Measurements from ENCODE around the gene SLC7A5.

Gene SLC7A5

DNA sequence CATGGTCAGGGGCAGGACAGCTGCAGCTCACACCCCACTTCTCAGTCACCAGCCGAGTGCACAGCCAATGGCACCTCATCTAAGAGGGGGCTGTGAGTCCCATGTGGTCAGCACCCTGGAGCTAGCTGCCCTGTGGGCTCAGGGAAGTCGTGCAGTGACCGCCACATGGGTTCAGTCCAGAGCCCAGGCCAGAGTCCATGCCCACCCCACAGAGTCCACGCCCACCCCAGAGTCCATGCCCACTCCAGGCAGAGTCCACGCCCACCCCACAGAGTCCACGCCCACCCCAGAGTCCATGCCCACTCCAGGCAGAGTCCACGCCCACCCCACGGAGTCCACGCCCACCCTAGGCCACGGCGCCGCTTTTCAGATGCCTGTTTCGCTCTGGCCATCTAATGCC is 24.1 kb downstream of the SLC7A5 start:
- DNase-seq = no peak

DNA sequence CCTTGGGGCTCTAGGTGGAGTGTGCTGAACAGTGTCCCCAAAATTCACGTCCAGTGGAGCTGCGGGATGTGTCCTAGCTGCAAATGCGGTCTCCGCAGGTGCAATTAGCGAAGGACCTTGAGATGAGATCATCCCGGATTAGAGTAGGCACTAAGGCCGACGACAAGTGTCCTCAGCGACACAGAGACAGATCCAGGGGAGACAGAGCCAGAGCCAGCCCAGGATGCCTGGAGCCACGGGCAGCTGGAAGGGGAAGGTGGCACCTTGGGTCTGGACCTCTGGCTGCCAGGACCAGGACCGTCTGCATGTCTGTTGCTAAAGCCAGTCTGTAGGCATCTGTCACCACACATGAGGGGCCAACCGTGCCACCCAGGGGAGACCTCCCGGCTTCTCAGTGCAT is 24.5 kb downstream of the SLC7A5 start:
- DNase-seq = no peak

DNA sequence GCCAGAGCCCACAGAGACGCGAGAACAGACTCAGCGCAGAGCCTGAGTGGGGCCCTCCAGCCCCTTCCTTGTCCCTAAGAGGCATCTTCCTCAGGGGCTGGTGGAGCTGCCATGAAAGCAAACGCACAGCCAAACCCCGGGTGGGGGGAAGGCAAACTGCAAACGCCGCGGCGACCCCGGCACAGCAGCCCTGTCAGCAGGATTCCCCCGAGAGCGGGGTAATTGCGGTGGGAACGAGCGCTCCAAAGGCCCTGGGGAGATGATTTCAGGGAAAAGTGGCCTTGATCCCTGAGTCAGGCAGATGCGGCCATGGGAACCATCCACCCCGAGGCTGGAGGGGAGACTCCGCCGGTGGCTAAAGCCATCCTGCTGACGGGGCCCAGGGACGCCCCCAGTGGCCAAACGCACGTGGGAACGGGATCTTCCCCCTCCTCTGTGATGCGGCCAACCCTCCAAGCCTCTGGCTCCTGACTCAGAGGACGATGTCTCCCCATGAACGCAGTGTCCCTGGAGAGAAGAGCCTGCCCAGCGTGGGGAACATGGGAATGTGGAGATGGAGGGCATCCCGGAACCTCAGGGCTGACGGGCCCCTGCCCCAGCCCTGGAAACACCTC is 25.1 kb downstream of the SLC7A5 start:
- no peak for DNase-seq

DNA sequence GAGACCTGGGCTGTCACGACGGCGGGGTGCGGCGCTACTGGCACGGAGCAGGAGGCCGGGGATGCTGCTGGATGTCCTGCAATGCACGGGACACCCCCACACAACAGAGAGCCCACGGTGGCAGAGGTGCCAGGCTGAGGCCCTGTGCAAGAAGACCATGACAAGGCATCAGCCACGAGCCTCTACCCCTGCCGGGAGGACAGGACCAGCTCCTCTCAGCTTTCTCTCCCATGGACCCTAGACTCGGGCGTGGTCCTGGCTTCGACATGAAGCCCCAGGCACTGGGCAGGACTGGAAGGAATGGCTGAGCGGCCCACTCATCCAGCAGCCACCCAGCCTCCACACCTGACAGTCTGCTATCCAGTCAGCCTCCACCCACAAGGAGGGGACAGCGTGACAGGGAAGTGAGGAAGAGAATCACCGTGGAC is 25.6 kb downstream of the SLC7A5 start:
- no peak for DNase-seq

DNA sequence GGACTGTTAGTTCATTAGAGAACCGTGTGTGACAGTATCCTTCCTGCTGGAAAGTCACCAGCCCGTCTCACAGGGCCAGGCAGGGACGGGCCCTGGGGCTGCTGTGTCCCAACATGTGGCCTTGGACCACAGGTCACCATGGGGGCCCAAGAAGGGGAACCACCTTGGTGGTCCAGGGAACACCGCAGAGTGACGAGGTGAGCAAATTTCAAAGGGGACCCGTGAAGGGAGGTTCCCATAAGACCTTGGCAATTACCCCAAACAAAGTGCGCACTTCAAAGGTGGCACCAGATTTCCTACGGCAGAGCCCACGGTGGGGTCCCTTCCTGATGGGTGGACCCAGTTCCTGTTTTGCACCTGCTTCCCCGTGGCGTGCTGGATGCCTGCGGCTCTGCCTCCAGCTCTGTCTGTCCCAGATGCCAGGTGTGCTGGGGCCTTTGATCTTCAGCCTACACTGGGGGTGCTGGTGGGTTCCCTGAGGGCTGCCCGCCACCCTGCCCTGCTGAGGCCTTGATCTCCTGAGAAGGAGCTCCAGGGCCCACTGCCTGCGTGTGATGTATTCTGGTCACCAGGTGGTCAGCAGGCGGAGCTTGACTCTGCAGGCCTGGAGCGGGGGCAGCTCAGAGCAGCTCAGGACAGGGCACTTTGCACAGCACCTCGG is 27.0 kb downstream of the SLC7A5 start:
- no peak for DNase-seq

DNA sequence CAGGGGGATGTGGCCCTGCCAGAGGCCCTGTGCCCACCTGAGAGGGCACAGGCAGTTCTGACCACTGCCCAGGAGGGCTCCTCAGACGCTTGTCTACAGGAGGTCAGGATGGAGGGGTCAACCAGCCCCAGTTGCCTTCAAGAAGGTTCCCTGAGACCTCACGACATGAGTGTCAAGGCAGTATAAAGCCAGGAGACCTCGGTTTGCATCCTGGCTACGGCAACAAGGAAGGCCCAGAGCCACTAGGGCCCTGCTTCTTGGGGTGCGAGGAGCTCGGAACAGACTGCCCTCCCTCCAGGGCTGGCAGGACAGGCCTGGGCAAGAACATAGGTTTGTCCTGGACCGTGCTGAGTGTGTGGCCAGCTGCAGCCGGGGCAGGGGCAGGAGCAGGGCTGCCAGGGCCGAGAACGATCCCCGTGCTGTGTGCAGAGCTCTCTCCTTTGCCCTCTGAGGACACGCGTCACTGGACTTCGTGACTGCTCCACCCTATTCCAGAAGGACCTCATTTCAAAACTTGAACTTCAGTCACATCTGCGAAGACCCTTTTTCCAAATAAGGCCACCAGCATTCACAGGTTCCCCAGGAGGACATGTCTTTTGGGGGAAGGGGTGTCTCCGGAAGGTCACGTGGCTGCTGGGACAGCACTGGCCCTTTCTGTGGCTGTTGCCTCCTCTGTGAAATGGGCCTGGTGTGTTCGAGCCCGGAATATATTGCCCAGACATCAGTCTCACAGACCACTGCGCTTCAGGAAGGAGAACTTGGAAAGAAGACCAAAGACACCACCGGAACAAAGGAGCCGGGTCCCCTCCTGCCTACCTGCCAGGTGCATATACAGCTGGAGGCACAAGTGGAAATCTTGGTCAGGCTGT is 27.7 kb downstream of the SLC7A5 start:
- no peak for DNase-seq

DNA sequence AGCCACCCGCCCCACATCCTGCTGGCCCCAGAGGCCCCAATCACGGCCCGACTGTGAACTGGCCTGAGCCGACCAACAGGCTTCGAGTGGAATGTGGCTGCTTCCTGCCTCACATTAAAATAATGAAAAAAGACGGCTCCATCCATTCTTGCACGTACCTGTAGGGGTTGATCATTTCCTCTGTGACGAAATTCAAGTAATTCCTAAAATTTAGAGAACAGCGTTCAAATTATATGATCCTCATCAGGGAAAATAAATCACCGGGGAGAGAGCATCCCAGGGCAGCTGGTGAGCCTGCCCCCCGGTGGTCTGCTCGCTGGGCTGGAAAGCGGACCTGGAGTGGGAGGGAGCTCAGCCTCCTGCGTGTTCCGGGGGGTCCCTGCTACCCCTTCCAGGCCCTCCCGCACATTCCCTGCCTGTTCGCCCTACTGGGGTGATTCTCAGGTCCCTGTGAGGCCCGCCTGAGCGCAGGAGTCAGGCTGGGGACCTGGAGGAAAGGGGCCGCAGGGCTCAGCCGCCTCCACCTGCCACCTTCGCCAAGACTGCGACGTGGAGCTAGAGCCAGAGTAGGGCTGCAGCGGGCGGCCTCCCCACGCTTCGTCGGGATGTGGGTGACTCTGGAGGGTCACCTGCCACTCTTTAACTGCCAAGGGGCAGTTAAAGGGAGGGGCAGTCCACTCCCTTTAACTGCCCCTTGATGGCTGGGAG is 28.9 kb downstream of the SLC7A5 start:
- DNase-seq = no peak

DNA sequence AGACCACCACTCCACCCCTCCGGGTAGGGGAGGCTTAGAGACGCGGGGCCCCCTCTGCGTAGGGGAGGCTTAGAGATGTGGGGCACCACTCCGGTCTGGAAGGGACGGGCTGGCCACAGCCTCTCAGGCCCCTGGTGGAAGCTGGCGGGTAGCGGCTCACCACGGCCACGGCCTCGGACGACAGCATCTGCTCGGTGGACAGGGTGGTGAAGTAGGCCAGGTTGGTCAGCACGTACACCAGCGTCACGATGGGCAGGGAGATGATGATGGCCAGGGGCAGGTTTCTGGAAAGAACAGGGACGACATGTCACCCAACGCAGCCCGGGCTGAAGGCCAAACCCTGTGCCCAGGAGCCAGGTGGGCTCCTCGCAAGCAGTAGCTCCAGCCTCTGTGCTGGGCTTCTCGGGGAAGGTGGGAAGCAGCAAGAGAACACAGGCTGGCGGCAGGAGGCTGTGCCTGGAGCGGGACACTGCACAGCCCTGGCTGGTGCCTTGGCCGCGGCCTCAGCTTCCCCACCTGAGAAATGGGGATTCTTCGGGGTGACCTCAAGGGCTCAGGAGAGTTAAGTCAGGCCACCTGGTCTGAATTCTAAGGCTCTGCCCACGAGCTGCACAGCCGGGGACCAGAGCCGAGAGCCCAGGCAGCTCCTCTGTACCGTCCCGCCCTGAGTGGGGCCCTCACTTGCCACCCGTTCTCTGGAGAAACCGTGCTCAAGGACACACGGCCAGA is 29.6 kb downstream of the SLC7A5 start:
- DNase-seq = no peak

DNA sequence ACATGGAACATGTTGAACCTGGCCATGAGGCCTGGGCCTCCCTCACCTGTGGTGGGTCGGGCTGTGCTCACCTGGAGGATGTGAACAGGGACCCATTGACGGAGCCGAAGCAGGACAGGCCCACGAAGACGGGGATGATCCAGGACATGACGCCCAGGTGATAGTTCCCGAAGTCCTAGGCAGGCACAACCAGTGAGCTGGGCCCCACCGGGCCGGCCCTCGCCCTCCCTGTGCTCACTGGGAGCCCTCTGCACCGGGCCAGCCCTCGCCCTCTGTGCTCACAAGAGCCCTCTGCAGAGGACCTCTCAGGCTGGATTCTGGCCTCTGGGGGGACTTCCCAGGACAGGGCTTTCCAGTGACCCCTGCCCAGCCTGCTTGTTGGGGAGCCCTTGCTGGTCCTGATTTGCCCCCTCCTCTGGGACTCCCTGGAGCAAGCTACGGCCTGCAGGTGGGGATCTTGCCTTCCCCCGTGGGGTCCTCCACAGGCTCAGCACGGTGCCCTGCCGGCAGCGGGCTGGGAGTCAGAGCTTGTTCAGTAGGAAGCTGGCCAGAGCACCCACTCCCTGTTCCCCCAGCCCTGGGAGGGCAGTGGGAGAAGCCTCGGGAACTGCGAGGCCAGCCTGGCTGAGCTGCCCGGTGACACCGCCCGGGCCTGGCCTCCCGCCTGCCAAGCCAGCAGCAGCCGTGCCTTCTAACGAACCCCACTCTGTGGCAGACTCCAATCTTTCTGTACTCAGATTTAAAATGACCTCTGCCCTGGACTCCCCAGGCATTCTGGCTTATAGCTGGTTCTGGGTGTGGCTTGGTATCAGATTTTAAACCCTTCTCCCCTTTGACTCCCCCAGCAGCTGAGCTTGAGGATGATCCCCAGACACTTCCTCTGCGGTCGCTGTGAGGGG is 30.4 kb downstream of the SLC7A5 start:
- DNase-seq = no peak

DNA sequence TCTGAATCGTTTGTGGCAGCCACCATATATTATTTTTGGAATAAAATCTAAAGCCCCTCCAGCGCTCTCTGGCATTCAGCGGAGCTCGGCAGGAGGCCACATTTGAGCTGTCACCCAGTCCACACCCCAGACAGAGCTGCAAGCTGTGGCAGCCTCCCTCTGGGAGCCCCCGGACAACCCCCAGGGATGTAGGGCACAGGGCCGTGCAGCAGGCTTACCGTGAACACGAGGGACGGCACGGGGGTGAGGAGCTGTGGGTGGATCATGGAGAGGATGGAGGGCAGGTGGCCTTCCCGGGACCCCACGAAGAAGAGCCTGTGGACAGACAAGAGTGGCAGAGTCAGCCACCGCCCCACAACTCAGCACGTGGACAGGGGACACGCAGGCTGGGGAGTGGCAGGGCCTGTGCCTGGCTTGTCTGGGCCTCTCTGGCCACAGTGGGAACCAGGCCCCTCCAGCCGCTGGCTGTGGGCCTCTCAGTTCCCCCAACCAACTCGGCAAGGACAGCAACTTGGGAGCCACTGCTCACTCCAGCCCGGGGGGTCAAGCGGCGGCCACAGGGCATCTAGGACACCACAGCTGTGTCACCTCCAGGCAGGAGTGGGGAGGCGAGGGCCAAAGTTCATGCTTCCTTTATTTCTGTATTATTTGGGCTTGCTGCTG is 31.5 kb downstream of the SLC7A5 start:
- DNase-seq = no peak

DNA sequence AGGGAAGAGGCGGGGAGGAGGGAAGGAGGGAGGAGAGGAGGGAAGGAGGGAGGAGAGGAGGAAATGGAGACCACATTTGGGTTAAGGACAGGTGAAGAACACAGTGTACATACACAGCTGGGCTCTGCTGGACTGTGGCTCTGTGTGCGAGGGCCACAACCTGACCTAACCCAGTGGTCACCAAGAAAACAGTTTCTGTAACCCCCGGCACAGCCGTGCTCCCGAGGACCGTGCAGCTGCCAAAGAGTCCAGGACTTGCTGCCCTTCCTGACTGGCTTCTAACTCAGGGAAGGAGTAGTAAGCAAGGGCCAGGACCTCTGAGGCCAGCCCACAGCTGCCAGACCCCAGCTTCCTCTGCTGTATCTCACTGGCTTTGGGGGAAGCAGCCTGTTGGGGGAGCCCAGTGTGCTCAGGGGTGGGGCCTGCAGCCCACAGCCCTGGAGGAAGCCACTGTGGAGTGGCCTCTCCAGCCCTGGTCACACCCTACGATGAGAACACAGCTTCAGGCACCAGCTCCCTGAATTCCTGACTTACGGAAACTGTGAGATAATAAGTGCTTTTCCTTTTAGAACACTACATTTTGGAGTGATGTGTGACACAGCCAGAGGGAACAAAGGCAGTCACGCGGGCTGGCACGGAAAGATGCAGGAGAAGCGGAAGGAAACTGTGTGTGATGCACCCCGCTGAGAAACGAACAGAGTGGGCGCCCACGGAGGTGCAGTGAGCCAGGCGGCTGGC is 32.3 kb downstream of the SLC7A5 start:
- no peak for DNase-seq

DNA sequence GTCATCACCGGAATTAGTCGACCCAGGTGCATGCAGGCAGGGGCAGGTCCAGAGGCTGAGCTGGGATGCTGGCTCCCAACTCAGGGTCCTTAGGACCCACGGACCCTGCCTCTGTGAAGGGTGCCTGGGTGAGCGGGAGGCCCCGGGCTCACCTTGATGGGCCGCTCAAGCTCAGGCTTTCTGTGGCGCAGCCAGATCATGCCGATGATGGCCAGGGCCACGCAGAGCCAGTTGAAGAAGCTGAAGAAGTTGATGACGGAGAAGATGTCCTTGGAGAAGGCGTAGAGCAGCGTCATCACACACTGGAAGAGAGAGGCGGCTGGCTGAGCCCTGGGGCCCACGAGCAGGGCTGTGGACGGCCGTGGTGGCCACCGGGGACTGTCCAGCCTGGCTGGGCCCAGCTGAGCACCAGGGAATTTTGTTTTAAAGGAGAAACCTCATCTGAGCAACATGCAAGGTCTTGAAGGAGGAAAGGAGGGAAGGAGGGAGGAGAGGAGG is 32.9 kb downstream of the SLC7A5 start:
- no peak for DNase-seq

DNA sequence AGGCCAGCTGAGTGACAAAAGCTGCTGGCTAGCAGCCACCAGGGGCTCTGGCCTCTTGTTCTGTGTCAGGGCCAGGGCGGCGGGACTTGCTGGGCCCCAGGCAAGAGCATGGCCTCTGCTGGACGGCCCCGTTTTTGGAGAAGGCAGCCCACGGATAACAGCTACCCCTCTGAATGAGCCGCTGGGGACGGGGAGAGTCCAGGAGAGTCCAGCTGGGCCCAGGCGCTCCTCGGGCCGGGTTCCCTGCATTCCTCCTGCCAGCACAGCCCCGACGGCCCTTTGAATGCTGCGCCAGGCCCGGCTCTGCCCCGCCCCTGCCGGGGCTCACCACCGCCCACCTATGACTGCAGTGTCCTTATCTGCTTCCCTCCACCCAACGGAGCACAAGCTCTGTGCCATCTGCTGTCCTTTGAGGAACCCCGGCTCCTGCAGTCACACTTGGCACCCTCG is 33.4 kb downstream of the SLC7A5 start:
- DNase-seq = no peak

DNA sequence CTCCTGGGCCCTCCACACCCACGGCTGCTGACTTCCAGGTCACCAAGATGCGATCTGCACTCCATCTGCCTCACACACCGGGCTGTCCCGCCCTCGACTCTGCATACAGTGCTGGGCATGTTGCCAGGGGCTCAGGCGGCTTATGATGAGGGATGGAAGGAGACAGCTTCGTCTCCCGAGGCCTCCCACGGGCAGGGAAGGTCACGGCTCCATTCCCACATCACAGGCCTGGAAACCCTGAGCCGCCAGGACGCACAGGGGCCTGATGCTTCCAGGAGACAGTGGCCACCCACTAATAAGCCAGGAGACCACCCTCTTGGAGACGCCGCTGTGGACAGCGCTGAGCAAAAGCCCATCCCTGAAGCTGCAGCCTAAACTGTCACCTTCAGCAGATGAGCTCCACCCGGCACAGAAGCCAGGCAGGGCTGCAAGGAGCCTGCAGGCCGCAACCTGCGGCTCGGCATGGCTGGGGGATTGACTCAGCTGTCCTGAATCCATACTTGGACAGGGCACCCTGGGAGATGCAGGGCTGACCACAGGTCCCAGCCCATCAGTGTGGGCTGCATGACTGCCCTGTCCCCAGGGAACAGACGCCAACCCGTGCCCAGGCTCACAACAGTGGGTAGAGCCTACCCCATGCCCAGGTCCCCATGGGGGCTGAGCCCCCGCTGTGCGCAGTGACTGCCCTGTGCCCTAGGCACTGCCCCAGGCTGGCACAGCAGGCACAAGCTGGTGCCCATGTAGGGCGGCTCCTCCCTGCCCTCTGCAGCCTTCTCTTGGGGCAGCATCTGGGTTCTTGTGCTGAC is 34.4 kb downstream of the SLC7A5 start:
- no peak for DNase-seq

DNA sequence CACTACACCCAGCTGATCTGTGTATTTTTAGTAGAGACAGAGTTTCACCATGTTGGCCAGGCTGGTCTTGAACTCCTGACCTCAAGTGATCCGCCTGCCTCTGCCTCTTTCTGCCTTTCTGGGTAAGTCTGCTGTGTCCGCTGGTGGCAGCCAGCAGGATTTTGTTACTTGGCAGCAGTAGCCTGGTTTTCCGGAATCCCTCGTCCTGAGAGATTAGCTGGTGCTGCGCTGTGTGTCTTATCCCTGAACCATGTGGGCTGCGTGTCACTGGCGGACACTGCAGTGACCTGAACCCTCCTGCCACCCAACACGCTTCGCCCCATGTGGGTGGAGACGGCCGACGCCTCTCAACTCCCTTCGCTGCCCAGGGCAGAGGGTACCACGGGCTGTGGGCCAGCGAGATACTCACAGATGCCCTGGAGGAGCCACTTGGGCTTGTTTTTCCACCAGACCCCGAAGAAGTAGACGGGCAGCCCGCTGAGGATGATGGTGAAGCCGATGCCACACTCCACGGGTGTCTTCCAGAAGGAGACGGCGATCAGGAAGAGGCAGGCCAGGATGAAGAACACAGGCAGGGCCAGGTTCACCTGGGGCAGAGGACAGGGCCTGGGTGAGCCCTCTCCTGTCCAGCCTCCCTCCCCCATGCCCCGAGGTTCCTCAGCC is 35.2 kb downstream of the SLC7A5 start:
- DNase-seq = no peak

DNA sequence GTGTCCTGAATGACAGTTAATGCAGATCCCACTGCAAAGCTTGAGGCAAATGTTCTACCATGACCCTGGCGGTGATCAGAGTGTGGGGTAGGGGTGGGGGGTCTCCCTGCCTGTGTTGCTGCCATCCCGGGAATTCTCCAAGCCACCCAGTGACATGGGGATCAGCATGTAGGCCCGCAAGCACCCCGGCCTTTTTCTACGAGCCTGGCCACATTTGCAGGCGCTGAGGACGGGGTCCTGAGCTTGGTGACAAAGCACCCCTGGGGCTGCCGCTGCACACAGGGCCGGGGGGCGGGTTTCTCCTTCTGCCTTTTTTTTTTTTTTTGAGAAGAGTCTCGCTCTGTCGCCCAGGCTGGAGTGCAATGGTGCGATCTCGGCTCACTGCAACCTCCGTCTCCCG is 35.8 kb downstream of the SLC7A5 start:
- DNase-seq = no peak

DNA sequence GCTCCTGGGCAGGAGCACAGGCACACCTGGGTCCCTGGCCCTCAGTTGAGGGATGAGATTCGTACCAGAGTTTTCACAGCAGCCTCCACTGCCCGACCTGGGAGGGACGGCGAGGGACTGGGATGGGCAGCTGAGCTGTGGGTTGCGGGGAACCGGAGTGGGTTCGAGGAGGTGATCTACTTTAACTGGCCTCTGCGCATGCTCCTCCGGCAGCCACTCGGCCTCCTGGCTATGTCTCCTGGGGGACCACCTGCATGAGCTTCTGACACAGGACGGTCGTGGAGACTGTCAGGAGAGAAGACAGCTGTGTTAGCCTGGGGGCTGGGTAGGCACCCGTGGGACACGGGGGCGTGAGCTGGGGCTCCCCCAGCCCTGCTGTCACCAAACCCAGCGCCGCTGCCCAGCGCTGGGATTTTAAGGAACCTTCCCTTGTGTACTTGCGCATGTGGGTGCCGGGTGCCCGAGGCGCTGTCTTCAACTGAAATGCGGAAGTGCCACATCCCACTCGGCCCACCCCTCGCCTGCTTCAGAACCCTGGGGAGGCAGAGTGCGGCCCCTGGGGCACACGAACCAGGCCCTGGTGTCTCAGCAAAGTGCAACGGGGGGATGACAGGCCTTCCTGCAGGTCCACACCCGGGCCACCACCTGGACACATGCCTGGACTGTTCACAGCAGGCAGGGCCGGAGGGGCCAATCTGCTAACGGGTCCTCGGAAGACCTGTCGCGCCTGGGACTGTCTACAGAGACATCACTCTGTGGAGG is 36.4 kb downstream of the SLC7A5 start:
- no peak for DNase-seq

DNA sequence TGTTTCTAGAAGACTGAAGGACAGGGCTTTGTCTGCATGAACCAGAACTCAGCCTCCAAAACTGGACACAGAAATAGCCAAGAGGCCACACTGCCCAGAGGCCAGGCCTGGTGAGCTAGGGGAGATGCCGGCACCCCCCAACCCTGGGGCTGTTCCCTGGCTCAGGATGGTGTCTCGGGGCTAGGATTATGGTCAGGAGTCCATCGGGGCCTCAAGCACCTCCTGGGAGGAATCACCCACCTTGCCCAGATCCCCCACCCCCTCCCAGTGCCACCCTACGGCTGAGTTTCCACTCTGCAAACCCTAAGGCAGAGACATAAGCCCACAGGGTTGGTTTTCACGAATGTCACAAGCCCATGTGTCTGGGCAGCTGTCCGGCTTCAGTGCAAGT is 37.2 kb downstream of the SLC7A5 start:
- DNase-seq = no peak
